ENCODE measurements around the gene GSE1.

DNA sequence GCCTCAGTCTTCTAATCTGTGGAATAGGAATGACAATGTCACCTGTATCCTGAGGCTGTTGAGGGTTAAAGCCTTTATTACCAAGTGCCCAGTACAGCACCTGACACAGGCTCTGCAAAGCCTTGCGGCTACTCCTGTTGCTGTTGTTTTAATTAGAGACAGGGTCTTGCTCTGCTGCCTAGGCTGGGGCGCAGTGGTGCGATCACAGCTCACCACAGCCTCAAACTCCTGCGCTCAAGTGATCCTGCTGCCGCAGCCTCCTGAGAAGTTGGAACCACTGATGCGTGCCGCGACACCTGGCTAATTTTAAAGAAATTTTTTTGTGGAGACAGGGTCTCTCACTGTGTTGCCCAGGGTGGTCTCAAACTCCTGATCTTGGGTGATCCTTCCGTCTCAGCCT, 5.4 kb downstream of the GSE1 start:
- TF ChIP-seq, protein P1, sequence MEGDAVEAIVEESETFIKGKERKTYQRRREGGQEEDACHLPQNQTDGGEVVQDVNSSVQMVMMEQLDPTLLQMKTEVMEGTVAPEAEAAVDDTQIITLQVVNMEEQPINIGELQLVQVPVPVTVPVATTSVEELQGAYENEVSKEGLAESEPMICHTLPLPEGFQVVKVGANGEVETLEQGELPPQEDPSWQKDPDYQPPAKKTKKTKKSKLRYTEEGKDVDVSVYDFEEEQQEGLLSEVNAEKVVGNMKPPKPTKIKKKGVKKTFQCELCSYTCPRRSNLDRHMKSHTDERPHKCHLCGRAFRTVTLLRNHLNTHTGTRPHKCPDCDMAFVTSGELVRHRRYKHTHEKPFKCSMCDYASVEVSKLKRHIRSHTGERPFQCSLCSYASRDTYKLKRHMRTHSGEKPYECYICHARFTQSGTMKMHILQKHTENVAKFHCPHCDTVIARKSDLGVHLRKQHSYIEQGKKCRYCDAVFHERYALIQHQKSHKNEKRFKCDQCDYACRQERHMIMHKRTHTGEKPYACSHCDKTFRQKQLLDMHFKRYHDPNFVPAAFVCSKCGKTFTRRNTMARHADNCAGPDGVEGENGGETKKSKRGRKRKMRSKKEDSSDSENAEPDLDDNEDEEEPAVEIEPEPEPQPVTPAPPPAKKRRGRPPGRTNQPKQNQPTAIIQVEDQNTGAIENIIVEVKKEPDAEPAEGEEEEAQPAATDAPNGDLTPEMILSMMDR (IDR thresholded peaks at IDR 0.05): no peak
- TF ChIP-seq POLR2A (IDR thresholded peaks at IDR 0.05): no peak

Data from right lobe of liver (tissue), 4 donors.